ENCODE measurements around the gene ACP7.
"Not testable (repeated sequence)": the region's sequence is repeated elsewhere in the genome, so short reads cannot be mapped to it uniquely, and the experiment has no call there.

ACP7 gene

DNA sequence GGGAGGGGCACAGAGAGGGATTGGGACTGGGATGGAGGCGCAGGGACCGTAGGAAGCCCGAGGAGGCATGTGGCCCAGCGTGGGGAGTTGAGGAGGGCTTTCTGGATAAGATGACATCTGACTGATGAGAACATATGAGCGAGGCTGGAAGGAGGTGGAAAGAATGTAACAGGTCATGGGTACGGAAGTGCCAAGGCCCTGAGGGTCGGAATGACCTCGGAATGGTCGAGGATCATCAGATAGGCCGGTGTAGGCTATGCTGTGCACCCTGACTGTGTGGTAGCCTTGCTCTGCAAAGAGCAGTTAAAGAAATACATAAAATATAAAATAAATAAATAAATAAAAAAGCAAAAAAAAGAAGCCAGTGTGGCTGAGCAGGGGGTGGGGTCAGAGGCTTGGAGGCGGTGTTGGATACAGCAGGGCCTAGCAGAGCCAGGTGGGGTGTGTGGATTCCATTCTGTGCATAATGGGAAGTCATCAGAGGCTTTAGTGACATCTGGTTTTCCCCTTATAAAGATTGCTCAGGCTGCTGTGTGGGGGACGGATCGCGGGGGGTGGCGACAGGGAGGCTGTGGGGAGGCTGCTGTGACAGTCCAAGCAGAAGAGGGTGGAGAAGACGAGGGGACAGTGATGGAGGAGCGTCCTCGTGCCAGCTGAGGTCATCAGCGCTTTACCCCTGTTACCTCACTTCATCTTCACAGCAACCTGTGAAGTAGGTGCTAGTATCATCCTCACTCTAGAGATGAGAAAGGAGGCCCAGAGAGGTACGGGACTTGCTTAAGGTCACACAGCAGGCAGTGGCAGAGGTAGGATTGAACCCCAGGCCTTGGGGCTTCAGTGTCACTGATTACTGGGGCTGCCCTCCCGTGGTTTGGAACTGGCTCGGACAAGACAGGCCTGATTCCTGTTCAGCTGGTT is 46.4 kb downstream of the ACP7 start:
- H3K4me3 ChIP-seq (ENCODE audit: low read depth, low read length): no peak overlapping the region

DNA sequence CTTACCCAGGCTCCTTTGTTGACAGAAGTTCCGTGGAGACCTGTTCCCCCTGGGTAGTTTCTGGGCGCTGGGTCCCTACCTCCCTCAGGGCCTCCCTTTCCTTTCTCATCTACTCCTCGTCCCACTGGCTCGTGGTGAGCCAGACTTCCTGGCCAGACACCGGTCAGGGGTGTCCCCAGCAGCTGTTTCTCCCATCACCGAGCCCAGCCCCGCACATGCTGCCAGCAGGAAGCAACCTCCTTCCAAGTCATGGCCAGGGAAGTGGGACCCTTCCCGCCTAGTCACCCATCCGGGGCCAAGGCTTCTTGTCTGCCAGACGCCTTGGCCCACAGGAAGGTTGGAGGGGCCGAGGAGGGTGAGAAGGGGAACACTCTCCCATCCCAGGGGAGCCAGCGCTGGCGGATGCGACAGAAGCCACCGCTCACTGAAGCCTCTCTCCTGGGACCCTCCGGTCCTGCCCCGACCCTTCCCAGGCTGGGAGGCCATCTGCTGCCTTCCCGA is 47.1 kb downstream of the ACP7 start:
- no peak overlapping the region for H3K4me3 ChIP-seq (ENCODE audit: low read depth, low read length)

DNA sequence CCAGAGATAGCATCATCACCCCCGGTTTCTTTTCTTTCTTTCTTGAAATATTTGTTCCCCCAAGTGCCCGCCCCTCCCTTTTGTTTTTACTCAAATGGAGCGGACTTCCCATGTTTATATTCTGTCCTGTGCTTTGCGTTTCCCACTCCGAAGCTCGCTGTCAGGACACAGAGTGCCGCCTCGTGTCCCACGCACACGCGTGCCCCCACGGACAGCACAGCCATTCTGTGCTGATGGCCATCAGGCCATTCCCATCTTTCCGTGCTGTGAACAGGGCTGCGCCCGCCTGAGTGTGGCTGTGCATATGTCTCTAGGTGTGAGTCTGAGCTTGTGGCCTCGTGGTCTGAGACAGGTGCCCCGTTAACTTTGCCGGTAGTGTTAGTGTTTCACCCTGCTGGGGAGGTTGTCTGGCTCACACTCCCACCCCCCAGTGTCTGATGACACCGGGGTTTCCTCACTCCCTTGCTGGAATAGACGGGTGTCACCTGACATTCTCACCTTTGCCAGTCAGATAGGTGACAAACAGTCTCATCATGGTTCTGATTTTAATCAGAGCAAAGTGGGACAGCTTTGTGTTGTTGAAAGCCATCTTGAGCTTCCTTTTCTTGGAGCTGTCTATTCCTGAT is 48.3 kb downstream of the ACP7 start:
- no peak overlapping the region for H3K4me3 ChIP-seq (ENCODE audit: low read depth, low read length)

DNA sequence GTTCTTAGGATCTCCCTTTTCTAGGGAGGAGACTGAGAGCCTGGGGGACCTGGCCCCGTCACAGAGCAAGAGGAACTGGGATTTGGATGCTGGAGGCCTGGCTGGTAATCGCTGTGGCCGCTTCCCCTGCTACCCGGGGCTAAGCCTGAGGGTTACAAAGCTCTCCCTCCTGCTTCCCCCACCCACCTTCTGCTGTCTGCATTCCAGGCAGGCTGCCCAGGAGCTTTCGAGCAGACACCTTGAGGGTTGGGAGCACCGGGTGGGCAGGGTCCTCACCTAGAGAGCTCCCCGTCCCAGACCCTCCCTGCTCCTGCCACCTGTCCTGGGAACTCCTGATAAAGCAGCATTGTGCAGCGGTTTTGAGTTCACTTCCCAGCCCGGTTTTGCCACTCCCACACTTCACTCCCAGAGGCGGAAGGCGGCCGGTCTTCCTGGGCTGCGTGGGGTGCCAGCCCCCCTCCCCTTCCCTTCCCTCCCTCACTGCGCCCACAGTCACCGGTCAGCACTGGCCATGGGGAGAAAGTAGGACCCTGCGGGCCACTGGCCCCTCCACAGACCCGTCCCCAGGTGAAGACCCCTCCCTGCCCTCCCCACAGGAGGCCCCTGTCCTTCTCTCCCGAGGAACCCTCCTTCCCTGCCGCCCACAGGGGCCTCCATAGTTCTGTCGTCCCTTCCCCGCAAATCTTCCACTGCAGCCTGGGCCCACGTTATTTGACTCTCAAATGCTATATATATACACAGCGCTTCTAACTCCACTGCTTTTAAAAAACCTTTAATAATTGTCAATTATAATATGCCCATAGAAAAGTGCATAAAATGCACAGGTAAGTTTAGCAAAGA is 49.5 kb downstream of the ACP7 start:
- no peak overlapping the region for H3K4me3 ChIP-seq (ENCODE audit: low read depth, low read length)

DNA sequence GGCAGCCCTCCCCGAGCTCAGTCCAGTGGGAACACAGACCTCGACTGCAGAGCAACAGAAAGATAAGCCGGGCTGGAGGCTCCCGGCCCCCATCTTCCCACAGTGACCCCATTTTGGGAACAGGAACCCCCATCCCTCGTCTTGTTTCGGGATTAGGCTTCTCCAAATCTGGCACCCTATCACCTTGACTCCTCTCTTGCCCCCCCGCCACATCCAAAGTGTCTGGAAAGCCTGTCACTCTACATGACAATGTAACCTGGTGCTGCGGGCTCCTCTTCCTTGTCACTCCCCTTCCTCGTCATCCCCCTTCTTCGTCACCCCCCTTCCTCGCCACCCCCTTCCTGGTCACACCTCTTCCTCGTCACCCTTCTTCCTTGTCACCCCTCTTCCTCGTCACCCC is 51.5 kb downstream of the ACP7 start:
- no peak overlapping the region for H3K4me3 ChIP-seq (ENCODE audit: low read depth, low read length)

DNA sequence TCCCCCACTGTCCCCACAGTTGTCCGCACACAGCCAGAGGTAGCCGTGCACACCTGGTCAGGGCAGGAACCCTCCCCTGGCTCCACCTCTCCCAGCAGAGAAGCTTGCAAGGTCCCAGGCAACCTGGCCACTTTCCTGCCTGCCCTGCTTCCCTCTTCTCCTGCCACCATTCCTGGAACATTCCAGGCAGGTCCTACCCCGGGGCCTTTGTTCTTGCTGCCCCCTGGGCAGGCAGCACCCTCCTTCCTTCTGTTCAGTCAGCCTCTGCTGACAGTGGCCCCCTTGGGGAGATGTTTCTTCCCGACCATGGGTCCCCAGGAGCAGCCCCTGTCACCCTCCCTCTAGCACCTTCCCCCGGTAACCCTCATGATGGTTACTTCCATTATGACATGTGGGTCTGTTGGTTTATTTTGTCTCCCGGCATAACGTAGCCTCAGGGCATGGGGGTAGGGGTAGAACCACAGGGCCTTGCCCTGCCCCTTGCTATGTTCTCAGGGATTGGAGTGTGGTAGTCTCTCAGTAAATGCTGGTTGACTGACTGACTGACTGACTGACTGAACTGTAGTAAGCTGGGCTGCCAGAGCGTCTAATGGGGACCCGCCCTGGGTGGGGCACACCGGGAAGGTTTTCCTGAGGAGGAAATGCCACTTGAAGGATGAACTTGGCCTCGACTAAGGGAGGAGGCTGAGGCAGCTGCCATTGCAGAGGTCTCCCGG is 52.2 kb downstream of the ACP7 start:
- H3K4me3 ChIP-seq (ENCODE audit: low read depth, low read length): no peak overlapping the region

DNA sequence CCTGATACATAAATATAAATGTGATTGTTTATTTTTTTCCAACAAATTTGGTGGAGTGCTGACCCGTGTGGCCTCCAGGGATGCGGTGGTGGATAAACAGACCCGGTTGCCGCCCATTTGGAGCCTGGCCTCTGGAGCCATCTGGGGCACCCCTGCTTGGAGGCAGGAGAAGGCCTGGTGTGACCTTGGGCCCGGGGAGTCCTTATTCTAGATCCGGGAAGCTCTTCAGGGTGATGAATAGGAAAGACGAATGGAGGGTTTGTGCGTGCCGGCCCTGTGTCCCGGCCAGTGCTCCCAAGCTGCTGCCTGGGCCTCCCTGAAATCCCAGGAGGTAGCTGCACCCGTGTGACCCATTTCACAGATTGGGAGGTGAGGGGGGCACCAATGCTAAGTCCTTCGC is 53.0 kb downstream of the ACP7 start:
- no peak overlapping the region for H3K4me3 ChIP-seq (ENCODE audit: low read depth, low read length)

DNA sequence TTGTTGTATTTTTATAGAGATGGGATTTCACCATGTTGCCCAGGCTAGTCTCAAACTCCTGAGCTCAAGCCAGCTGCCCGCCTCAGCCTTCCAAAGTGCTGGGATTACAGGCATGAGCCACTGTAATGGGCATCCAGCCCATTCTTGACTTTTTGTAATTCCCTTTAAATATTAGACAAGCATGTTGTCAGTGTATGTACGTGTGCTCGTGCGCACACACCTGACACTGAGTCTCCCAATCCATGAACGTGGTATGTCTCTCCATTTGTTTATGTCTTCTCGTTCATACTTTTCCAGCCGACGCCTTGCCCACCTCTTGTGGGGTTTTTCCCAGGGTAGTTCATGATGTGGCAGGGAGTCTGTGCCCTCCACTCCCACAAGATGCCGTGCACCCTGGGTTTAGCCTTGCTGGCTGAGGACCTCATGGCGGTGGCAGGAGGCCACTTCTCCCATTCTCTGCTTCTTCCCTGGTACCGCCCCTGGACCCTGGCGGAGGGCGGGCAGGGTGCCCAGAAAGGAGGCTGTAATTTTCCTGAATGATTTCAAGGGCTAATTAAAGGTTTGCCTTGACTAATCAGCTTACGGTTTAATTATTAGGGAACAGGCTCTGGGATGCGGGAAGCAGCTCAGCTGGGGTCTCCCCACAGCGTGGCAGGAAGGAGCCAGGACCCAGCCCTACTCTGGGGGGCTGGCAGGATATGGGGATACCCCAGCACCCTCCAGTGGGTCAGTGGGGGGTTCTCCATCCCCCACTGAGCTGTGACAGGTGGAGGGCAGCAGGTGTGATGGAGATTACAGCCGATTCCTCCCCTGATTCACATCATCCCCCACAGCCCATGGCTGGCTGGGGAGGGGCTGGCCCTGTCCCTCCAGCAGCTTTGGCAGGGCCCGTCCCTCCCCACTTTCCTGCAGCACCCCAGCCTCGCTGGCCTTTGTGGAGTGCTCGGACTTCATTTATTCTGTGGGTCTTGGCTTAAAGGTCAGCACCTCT is 54.3 kb downstream of the ACP7 start:
- no peak overlapping the region for H3K4me3 ChIP-seq (ENCODE audit: low read depth, low read length)

DNA sequence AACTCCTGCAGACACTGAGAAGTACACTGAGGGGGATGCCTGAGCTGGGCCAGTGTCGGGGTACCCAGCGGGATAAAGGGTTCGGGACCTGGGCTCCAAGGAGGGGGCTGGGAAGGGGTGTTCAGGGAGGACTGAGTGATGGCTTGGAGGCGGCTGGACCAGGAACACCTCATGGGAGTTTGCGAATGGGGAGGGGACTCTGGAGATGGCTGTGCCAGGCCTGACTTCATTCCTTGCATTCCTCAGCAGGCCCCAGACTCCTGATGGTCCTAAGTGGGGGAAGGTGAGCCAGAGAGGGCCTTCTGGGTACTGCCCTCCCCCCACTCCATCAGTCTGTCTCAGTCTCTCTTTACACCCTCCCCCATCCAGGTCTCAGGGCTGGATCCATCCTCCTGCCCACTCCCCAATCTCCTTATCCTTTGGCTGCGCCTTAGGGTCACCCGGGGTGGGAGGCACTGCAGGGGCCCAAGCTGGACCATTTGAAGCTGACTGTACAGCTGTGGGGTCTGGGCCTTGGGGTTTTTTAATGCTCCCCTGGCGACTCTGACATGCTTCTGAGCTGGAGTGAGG is 55.2 kb downstream of the ACP7 start:
- H3K4me3 ChIP-seq (ENCODE audit: low read depth, low read length): no peak overlapping the region

DNA sequence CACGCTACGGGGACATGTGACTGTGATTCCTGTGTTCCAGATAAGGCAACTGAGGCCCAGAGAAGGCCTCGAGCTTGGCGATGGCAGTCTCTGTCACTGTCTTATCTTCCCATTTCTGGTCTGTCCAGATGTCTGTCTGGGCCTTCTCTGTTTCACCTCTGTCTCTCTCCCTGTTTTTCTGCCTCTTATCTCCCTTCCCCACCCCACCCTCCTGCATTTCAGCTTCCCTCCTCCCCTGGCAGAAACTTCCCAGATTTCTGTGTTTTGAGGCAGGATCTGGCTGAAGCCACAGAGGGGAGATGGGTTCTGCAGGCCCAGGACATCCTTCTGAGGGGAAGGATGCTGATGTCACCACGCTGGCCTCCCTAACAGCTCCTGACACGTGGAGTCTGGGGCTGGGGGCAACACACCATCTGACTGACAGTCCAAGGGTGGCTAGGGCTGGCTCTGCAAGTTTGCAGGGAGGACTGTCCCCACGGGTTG is 55.8 kb downstream of the ACP7 start:
- H3K4me3 ChIP-seq (ENCODE audit: low read depth, low read length): no peak overlapping the region

DNA sequence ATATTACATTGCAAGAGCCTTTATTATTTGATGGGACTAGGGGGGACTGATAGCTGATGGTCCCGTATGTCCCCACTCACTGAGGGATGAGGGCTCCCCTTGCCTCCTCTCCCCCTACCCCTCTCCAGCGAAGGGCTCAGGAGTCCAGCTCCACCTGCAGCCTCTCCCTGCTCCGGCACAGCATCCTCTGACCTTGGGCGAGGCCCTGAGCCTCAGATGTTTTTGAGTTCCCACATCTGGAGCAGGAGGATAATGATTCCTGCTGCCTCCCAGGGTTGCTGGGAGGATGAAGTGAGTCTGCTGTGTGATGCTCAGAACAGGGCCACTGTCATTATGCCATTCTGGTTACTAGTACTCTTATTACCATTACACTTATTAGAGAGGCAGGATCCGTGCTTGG is 56.4 kb downstream of the ACP7 start:
- no peak overlapping the region for H3K4me3 ChIP-seq (ENCODE audit: low read depth, low read length)

DNA sequence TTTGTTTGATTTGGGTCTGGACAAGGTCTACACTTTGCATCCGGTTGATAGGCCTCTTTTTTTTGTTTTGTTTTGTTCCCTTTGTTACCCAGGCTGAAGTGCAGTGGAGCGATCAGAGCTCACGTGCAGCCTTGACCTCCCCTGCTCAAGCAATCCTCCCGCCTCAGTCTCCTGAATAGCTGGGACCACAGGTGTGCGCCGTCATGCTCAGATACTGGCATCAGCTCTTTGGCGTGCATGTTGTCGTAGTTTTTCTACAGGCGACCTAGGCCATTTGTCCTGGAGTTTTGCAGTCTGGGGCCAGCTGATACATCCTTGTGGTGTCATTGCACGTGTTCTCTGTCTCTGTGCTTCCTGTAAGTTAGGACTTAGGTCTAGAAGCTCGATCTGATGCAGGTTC is 57.8 kb downstream of the ACP7 start:
- no peak overlapping the region for H3K4me3 ChIP-seq (ENCODE audit: low read depth, low read length)

DNA sequence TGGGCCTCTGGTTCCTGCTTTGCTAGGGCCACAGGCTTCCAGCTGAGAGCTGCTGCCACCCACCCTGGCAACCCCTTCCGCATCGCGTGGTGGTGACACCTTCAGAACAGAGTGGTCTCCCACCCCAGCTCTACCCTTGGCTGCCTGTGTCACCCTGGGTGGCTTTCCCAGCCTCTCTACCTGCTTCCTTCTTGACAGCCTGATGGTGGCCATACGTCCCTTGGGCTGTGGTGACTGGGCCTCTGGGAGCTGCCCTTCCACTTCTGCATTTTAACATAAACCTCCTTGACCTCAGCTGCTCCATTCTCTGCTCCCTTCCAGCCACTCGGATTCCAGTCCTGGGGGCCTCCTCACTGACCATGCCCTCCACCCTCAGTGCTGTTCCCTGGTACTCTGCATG is 58.5 kb downstream of the ACP7 start:
- H3K4me3 ChIP-seq (ENCODE audit: low read depth, low read length): no peak overlapping the region

DNA sequence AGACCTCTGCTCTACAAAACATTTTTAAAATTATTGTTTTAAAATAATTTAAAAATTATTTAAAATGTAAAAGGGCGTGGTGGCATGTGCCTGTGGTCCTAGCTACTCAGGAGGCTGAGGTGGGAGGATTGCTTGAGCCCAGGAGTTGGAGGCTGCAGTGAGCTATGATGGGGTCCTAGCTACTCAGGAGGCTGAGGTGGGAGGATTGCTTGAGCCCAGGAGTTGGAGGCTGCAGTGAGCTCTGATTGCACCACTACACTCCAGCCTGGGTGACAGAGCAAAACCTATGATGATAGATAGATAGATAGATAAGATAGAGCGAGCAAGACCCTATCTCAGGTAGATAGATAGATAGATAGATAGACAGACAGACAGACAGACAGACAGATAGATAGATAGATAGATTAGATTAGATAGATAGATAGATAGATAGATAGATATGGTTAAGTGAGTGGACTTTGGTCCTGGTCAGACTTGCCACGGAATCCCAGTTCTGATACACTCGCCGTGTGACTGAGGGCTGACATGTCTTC is 59.7 kb downstream of the ACP7 start:
- not testable (repeated sequence) for H3K4me3 ChIP-seq (ENCODE audit: low read depth, low read length)

DNA sequence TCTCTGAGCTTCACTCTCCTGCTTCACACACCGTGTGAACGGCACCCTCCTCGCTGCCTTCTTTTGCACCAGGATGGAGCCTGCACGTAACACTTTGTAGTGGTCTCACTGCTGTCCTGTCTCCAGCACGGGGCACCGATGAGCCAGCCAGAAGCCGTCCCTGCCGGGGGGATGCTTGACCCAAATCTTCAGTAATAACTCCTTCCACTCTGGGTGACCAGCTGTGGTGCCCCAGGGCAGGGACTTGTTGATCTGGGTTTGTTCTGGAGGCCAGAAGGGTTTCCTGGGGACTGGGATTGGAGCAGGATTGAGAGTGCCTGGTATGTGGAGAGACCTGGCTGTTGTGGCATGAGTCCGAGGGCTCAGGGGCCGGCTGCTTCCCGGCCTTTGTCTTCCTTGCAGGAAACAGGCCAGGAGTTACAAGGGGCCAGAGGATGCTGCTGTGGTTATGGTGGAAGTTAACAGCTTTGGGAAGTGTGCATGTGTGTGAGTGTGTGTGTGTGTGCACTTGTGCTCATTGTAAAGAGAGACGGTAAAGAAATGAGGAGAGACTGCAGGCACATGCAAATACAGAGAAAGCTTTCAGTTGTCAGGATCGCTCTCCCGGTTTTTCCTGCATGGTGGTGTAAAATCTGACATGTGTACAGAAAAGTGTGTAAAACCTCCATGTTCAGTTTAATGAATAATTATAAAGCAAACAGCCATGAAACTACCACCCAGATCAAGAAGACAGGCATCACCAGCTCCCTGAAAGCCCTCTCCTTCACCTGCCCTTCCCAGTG is 60.3 kb downstream of the ACP7 start:
- no peak overlapping the region for H3K4me3 ChIP-seq (ENCODE audit: low read depth, low read length)

DNA sequence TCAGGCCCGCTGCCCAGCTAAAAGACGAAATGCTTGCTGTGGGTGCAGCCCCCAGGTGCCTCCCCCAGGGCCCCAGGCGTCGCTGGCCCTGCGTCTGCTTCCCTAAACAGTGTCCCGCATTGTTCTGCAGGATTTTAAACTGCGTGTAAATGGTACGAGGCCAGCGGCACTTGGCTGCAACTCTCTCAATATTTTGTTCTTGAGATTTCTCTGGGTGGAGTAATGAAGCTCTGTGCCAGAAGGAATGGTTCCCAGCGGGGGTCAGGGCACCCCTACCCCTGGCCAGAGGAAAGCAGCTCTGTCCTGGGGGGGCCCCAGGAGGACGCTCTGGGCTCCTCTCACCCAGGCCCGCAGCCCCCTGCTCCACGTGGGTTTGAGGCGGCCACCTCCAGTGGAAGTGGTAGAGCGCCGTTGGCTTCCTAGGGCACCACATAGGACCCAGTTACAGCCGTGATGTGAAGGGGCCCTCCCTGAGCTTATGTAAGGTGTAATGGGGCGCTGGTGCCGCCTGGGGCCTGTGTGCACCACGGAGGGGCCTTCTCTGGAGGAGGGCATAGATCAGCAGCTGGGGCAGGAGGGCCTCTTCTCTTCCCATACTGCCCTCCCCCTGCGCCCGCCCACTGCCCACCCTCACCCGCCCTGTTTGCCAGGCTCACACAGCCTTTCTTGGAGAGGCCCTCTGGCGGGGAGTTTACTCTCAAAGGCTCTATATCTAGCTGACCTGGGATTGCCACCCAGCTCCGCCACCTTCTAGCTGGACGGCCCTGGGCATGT is 61.2 kb downstream of the ACP7 start:
- H3K4me3 ChIP-seq (ENCODE audit: low read depth, low read length): no peak overlapping the region

DNA sequence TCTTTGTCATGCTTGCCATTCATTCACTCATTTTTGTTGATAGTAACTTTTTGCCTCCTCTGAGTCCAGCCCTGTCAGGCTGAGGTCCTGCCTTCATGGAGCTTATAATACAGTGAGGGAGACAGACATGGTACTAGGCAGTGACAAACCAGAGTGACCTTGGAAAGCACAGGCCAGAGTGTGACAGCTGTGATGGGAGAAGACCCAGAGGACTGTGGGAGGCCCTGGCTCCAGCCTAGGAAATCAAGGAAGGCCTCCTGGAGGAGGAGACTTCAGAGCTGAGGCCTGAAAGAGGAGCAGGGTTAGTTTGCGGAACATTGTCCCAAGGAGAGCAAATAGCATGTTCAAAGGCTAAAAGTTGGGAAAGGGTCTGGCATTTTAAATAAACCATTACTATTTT is 61.9 kb downstream of the ACP7 start:
- H3K4me3 ChIP-seq (ENCODE audit: low read depth, low read length): no peak overlapping the region

All from iPS-11a (cell line).